ENCODE data around the gene ARL10. TPM values are rescaled to one million over a fixed set of nuclear protein-coding genes. Genes with fewer than 3 reads are reported as not detected.

The ARL10 gene
- total RNA-seq, 1 donor from 2014 or later: 29.5 TPM

DNA sequence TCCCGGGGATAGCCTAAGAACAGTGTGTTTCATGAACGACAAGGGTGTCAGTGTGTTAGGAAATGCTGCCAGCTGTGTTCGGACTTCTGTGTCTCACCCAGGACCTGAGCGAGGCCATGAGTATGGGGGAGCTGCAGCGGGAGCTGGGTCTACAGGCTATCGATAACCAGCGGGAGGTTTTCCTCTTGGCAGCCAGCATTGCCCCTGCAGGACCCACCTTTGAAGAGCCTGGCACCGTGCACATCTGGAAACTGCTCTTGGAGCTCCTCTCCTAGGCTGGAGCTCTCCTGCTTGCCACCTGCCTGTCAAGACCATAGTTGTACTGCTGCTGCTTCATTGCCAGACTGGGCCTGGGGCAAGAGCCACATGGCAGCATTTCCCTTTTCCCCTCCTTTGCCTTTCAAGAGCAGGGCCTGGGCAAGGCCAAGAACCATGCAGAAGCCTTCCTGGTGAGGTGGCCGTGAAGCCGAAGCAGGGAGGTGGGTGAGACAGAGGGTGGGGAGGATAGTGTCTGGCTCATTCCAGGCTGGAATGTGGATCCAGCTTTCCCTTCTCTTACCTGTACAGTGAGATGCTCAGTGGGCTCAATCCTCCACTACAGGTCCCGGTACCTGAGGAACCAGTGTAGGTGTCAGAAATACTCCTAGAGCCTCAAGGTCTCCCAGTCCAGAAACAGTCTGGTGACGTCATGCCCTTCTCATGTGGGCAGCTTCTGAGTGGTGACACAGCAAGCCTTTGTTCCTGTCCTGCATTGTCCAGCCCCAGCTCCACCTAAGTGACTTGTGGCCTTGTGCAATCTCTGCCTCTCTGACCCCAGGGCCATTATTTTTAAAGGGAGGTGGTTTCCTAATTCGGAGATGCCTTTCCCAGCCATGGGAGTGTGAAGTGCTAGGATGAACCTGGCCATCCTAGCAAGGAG lies 6.6 kb downstream of the ARL10 start:
- H3K4me3 Mint-ChIP-seq (ENCODE audit: low read depth): no peak overlapping the region
- peaks cover 7% of the 10 kb centered on the region for H3K27me3 Mint-ChIP-seq
- H3K27ac Mint-ChIP-seq: no peak overlapping the region
- no peak for DNase-seq (ENCODE audit: low spot score, unreplicated experiment)
- H3K36me3 Mint-ChIP-seq (ENCODE audit: insufficient read depth): peaks cover 15% of the 10 kb centered on the region
- no peaks in the 10 kb centered on the region for H3K4me1 Mint-ChIP-seq (ENCODE audit: low read depth)
- H3K9me3 Mint-ChIP-seq (ENCODE audit: low read depth): no peaks in the 10 kb centered on the region
- TF ChIP-seq CTCF (IDR thresholded peaks at IDR 0.05; ENCODE audit: unreplicated experiment): no peak

DNA sequence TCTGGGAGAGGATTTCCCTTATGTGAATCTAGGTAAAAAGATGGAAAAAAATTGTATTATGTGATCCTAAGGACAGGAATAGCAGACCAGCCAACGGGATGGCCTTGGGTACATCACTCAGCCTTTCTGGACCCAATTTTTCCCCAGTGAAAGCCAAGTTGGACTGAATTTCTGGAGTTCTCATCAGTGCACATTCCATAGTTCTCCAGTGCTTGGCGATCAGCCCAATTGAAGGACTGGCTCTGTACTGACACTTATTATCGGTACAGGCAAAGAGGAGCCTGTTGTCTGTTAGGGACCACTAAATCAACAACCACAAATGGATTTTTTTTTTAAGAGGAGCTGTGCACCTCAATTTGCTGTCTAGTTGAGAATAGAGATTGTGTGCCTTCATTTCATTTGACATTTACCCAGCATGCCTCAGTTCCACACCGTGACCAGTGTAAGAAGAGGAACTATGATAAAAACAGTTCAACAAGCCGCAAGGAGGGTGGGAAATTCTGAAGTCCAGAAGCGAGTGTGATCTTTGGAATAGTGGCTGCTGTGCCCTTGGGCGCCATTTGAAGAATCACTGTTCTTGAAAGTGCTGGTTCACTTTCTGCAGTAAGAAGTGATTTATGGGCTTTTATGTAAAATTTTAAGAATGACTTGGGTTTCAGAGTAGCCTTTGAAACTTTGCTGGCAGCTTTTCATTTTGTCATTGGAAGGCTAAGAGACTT lies 8.0 kb downstream of the ARL10 start:
- Mint-ChIP-seq H3K4me1 (ENCODE audit: low read depth) (no peaks in the 10 kb centered on the region), H3K27ac (no peak overlapping the region), H3K27me3 (no peaks in the 10 kb centered on the region), H3K4me3 (ENCODE audit: low read depth) (no peak overlapping the region), H3K9me3 (ENCODE audit: low read depth) (no peaks in the 10 kb centered on the region), H3K36me3 (ENCODE audit: insufficient read depth) (peaks cover 4% of the 10 kb centered on the region)
- DNase-seq (ENCODE audit: low spot score, unreplicated experiment): no peak
- TF ChIP-seq CTCF (IDR thresholded peaks at IDR 0.05; ENCODE audit: unreplicated experiment): no peak

- H3K27ac Mint-ChIP-seq: no peak overlapping the region
- no peak overlapping the region for H3K4me3 Mint-ChIP-seq (ENCODE audit: low read depth)
- no peak for TF ChIP-seq CTCF (IDR thresholded peaks at IDR 0.05; ENCODE audit: unreplicated experiment)
- H3K9me3 Mint-ChIP-seq (ENCODE audit: low read depth): no peaks in the 10 kb centered on the region
- no peaks in the 10 kb centered on the region for H3K27me3 Mint-ChIP-seq
- peaks cover 10% of the 10 kb centered on the region for H3K36me3 Mint-ChIP-seq (ENCODE audit: insufficient read depth)
- DNase-seq (ENCODE audit: low spot score, unreplicated experiment): no peak
- H3K4me1 Mint-ChIP-seq (ENCODE audit: low read depth): no peaks in the 10 kb centered on the region
Measured at GRCh38 chr5:176379881-176380280, 14.6 kb downstream of the ARL10 start.

DNA sequence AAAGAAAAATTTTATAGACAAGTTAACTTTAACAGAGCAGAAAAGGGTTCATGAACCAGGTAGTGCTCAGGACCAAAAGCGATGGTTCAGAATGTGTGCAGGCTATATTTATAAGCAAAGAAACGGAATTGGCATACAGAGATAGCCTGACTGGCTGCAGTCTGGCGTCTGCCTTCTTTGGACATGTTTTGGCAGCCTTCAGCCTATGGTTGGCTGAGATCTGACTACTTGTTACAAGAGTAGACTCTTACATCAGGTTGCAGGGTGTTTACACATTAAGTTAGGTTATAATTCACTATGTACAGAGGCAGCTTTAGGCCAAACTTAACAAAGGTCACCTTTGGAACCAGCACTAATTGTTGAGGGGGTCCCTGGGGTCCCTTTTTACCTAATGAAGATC lies 16.1 kb downstream of the ARL10 start:
- DNase-seq (ENCODE audit: low spot score, unreplicated experiment): no peak
- H3K4me3 Mint-ChIP-seq (ENCODE audit: low read depth): no peak overlapping the region
- no peaks in the 10 kb centered on the region for H3K27me3 Mint-ChIP-seq
- no peak overlapping the region for H3K27ac Mint-ChIP-seq
- no peaks in the 10 kb centered on the region for H3K9me3 Mint-ChIP-seq (ENCODE audit: low read depth)
- H3K4me1 Mint-ChIP-seq (ENCODE audit: low read depth): no peaks in the 10 kb centered on the region
- no peak for TF ChIP-seq CTCF (IDR thresholded peaks at IDR 0.05; ENCODE audit: unreplicated experiment)
- H3K36me3 Mint-ChIP-seq (ENCODE audit: insufficient read depth): peaks cover 10% of the 10 kb centered on the region

- no peak overlapping the region for H3K4me3 Mint-ChIP-seq (ENCODE audit: low read depth)
- H3K27ac Mint-ChIP-seq: no peak overlapping the region
- H3K9me3 Mint-ChIP-seq (ENCODE audit: low read depth): no peaks in the 10 kb centered on the region
- peaks cover 3% of the 10 kb centered on the region for H3K4me1 Mint-ChIP-seq (ENCODE audit: low read depth)
- no peak for DNase-seq (ENCODE audit: low spot score, unreplicated experiment)
- H3K36me3 Mint-ChIP-seq (ENCODE audit: insufficient read depth): peaks cover 11% of the 10 kb centered on the region
- no peak for TF ChIP-seq CTCF (IDR thresholded peaks at IDR 0.05; ENCODE audit: unreplicated experiment)
- H3K27me3 Mint-ChIP-seq: no peaks in the 10 kb centered on the region
Measured at GRCh38 chr5:176381979-176382378, 16.7 kb downstream of the ARL10 start.
